SK-N-MC (cell line): Measurements from ENCODE around the gene ERGIC1.

Experiments used
- EZH2 ChIP-seq: fragments of 200-600 bp; sonication (generic); IDR thresholded peaks from one replicate; pipeline ENCODE4 v1.6.1; 2017; ENCODE audit warnings: antibody characterized with exemption
- FOXP2 ChIP-seq: optimal IDR thresholded peaks from 2 replicates; pipeline ENCODE3; 2011; ENCODE audit warnings: mild to moderate bottlenecking, moderate library complexity; ENCODE audit not compliant: insufficient read depth; ENCODE audit errors: extremely low read length, control extremely low read depth
- POLR2AphosphoS5 ChIP-seq: IDR thresholded peaks from 2 replicates; pipeline ENCODE4 v1.6.1; 2012; ENCODE audit warnings: mild to moderate bottlenecking, low read depth, low read length, borderline replicate concordance

DNA sequence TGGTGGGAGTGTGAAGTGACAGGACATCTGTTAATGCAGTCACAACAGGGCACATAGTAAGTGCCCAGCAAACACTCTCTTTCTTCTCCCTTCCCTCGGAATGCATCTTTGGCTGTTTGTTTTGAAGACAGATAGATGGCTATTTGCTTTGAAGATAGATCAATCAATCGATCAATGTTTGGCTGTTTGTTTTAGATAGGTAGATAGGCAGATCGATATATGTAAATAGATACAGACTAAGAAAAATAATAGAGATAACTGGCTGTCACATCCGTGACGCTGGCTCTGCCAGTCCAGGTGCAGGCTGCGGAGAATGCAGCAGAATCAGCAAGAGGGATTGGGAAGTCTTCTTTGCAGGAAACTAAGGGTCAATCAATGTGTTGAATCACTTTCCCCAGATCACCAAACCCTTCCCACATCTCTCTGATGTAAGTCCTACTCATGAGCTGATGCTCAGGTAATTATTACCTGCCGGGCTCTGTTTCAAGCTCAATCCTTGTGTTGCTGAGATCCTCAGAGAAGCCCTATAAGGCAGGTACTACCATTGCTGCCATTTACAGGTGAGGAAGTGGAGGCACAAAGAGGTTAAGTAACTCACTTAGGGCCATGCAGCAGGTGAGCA is 60.8 kb downstream of the ERGIC1 start:
- TF ChIP-seq FOXP2: no peak
- TF ChIP-seq POLR2AphosphoS5: no peak
- no peak for TF ChIP-seq EZH2
